AG04449 (cell line): ENCODE measurements around the gene ELF2.
"Not testable (repeated sequence)": the region's sequence is repeated elsewhere in the genome, so short reads cannot be mapped to it uniquely, and the experiment has no call there.

Experiments
- CTCF ChIA-PET: fragments of 350-600 bp; formaldehyde crosslinking; extraction: SDS; loops from one replicate; lab custom pipeline; 2021; ENCODE audit warnings: antibody characterized with exemption; lab: Yijun Ruan, JAX
- POLR2A ChIA-PET: fragments of 400-600, 350-600 bp; formaldehyde crosslinking; extraction: SDS; loops from one replicate; lab custom pipeline; 2020; ENCODE audit warnings: antibody characterized with exemption, inconsistent platforms; lab: Yijun Ruan, JAX
- DNase-seq: peaks from one replicate; pipeline ENCODE4 v3.0.0-alpha.2; 2010; ENCODE audit warnings: low read depth, low spot score
- H3K4me3 ChIP-seq: 2 replicates; pipeline ENCODE4 v1.5.1; 2011; ENCODE audit warnings: low read depth, mild to moderate bottlenecking, control low read depth, low read length
- TF ChIP-seq, protein P1 (sequence below): IDR thresholded peaks from one replicate; pipeline ENCODE4 v1.5.1; 2011; ENCODE audit warnings: mild to moderate bottlenecking, moderate library complexity, low read length, control low read depth, inconsistent platforms; ENCODE audit not compliant: insufficient read depth; ENCODE audit errors: missing control alignments

Gene ELF2

DNA sequence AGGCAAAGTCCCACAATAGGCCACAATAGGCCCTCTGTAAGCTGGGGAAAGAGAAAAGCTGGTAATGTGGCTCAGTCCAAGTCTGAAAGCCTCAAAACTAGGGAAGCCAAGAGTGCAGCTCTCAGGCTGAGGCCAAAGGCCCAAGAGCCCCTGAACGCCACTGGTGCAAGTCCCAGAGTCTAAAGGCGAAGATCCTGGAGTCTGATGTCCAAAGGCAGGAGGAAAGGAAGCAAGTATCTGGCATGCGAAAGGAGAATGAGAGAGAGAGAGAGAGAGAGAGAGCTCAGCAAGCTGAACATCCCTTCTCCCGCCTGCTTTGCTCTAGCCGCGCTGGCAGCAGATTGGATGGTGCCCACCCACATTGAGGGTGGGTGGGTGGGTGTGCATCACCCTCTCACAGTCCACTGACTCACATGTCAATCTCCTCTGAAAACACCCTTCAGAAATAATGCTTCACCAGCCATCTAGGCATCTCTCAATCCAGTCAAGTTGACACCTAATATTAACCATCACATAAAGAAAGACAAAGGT lies 30.9 kb upstream of the ELF2 start:
- ChIA-PET CTCF (no interaction called here), POLR2A (no interaction called here)
- no peak overlapping the region for H3K4me3 ChIP-seq
- TF ChIP-seq, protein P1, sequence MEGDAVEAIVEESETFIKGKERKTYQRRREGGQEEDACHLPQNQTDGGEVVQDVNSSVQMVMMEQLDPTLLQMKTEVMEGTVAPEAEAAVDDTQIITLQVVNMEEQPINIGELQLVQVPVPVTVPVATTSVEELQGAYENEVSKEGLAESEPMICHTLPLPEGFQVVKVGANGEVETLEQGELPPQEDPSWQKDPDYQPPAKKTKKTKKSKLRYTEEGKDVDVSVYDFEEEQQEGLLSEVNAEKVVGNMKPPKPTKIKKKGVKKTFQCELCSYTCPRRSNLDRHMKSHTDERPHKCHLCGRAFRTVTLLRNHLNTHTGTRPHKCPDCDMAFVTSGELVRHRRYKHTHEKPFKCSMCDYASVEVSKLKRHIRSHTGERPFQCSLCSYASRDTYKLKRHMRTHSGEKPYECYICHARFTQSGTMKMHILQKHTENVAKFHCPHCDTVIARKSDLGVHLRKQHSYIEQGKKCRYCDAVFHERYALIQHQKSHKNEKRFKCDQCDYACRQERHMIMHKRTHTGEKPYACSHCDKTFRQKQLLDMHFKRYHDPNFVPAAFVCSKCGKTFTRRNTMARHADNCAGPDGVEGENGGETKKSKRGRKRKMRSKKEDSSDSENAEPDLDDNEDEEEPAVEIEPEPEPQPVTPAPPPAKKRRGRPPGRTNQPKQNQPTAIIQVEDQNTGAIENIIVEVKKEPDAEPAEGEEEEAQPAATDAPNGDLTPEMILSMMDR = no peak
- no peak for DNase-seq

- ChIA-PET CTCF (no interaction called here), POLR2A (no interaction called here)
- TF ChIP-seq, protein P1 = no peak
- no peak overlapping the region for H3K4me3 ChIP-seq
- no peak for DNase-seq
These were observed 30.2 kb upstream of the ELF2 start for GRCh38 chr4:139207247-139207646.

DNA sequence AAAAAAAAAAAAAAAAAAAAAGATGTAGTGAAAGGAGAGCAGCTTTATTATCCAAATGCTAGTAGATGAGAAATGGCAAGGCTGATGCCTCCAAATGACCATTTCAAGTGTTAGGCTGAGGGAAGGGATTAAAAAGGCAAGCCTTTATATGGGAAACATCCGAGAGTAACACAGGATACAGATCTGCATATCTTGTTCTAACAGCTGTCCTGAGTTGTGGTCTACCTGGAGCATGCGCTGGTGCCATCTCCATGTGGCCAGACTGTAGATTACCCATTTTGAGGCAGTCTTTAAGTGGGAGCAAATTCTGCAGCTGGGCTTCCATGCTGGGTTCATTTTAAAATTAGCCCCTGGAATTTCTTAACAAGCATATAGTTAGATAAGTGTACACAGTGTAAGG lies 26.0 kb upstream of the ELF2 start:
- CTCF ChIA-PET = interaction anchor here (0.8 kb wide), 1 partner anchor 19 kb away, joined by 3 read pairs; no protein-coding TSS in a partner anchor
- TF ChIP-seq, protein P1 = no peak
- POLR2A ChIA-PET = no interaction called here
- no peak overlapping the region for H3K4me3 ChIP-seq
- no peak for DNase-seq

DNA sequence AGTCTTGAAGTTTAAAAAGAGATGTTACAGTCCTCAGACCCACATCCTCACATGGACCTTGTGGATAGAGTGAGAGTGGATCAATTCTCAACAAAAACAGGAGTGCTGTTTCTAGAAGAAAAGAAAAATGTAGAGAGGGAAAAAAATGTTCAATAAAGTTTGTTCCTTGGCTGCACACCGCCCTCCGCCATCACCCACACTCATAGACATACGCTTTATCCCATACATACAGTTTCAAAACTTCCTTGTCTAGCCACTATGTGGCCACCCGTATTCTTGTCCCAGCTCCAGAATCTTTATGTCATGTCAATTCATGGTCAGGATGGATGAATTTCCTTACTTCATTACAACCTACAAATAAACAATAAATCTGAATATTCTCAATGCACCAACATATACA lies 23.5 kb upstream of the ELF2 start:
- CTCF ChIA-PET = no interaction called here
- TF ChIP-seq, protein P1 = no peak
- POLR2A ChIA-PET = no interaction called here

GRCh38 chr4:139200102-139200501 lies 23.1 kb upstream of the ELF2 start:
- ChIA-PET POLR2A (no interaction called here), CTCF (no interaction called here)

More for the DNA sequence above, 23.5 kb upstream of the ELF2 start:
- H3K4me3 ChIP-seq = no peak overlapping the region
- no peak for DNase-seq

GRCh38 chr4:139197214-139197613 lies 20.2 kb upstream of the ELF2 start:
- DNase-seq, POLR2A ChIA-PET, H3K4me3 ChIP-seq: not testable (repeated sequence)
- CTCF ChIA-PET = interaction anchor here (1.4 kb wide), 1 partner anchor 13 kb away, joined by 3 read pairs; no protein-coding TSS in a partner anchor

More at GRCh38 chr4:139200102-139200501, 23.1 kb upstream of the ELF2 start:
- TF ChIP-seq, protein P1 = no peak
- H3K4me3 ChIP-seq = no peak overlapping the region
- DNase-seq = no peak

DNA sequence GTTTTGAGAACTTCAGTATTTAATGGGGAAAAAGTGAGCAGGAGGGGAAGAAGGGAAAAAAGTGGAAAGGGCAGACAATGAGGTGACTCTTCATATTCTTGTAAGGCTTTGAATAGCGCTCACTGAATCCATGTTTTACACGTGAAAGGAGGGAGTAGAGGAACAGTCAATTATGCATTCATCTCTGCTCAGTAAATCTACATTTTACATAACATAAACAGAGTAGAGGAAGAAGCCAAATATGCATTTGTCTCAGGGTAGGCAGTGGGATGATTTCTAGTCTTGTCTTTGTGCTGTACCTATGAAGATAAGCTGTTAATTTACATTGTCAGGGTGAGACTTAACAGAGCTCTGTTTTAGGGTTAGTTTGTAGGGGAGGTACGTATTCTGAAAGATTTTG lies 19.4 kb upstream of the ELF2 start:
- TF ChIP-seq, protein P1 = no peak
- CTCF ChIA-PET = interaction anchor here (0.7 to 1.4 kb wide), 3 partner anchors 13 to 202 kb away, joined by 3 read pairs; no protein-coding TSS in a partner anchor
- POLR2A ChIA-PET = no interaction called here
- no peak overlapping the region for H3K4me3 ChIP-seq
- no peak for DNase-seq
